HG03108 (cell line): ENCODE measurements around the gene WWOX.

ENCODE experiments used
- ATAC-seq: cut with Tn5 transposase; IDR thresholded peaks from one replicate; pipeline ENCODE4 v1.9.1; 2021; ENCODE audit warnings: moderate library complexity; ENCODE audit not compliant: unreplicated experiment

Gene WWOX

DNA sequence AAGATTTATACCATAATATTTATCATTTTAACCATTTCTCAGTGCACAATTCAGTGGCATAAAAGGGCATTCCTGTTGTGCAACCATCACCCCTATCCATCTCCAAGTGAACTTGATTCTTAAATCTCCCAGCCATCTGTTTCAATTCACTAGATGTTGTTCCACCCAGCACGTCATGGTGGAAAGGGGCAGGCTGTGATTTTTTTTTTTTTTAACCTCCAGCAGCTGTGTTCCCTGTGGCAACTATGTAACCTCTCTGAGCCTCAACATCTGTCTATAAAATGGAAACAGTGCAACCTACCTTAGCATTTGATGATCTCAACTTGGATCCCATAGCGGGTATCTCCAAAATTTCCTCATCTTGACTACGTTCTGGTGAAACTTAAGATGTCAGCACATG, 604.5 kb downstream of the WWOX start:
- no peak for ATAC-seq

DNA sequence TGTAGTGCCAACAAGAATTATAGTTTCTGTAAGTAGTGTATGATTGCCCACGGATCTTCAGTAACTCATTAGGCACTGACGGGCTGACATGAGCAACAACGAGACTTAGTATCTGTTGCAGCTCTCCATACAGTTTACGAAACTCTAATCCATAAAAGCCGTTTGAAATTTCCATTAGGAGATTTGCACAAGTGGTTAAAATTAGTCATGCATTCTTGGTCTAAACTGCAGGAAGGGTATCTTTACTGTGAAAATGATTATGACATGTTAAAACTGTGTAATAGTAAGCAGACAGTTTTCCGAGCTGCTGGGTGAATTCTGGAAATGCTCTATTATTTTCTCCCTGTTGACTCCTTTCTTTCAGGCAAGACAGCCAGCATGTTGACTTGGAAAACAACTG, 605.0 kb downstream of the WWOX start:
- ATAC-seq = no peak

DNA sequence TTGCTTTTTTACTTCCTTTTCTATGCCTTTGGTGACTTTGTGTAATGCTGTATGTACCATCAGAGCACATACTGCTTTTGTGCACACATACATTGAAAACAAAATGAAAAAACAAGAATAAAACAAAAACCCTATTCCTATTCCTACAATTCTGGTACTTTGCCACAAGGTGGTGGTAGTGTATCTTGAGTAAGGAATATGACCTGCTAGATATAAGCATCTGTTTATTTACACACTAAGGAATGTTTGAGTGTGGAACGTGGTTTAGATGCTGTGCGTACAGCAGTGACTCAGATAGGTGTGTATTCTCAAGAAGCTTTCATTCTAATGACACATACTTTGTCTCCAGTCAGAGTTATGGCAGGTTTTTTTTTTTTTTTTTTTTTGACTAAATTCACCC, 606.2 kb downstream of the WWOX start:
- ATAC-seq = no peak

DNA sequence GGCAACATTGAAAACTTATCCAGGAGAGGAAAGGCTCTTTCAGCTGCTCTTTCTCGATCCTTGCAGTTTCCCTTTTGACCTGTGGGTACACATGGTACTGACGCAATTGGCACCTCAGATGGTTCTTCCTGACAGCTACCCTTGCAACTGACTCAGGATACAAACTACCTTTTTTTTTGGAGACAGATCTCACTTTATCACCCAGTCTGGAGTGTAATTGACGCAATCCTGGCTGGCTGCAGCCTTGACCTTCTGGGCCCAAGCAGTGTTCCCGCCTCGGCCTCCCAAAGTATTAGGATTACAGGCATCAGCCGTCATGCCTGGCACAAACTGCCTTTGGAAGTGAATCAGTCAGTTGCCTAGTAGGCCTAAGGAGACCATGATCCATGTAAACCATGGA, 607.2 kb downstream of the WWOX start:
- ATAC-seq = no peak

DNA sequence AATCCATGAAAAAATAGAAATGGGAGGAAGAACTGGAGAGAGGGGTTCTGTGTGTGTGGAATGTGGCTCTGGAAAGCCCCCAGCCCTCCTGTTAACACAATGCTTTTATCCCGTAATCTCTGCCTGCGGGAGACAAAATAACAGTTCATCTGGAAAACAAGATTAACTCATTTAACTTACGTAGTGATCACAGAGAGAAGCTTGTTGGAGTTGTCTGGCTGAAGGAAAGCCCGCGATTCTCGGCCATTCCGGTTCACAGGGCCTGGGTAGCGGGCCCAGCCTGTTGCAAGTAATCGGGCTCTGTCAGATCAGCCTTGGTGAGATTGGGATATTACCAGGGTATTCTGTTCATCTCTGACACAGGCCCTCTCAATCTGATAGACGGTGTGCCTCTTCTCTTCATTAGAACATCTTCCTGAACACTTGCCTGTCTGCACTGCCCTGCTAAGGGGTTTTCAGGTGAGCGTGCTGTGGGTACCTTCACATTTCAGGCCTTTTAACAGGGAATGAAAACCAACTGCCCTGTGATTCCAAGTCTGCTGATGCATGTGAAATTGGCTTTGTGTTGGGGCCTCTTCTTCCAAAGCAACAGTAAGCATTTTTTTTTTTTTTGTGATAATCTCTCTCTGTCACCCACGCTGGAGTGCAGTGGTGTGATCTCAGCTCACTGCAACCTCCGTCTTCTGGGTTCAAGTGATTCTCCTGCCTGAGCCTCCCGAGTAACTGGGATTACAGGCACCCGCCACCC, 609.9 kb downstream of the WWOX start:
- ATAC-seq = no peak

DNA sequence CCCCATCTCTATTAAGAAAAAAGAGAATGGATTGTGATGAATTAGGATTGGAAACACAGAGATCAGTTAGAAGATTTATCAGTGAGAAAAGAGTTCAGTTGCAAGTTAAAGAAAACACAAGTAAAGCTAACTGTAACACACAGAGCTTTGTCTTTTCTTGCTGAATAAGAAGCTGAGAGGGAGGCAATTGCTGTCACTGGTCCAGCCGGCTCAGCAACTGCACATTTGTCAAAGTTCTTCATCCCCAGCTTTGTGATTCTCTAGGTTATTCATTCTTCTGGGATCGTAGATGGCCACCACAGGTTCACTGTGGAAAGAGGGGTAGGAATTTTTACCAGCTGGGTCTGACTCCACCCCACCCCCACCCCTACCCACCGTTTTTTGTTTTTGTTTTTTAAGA, 615.7 kb downstream of the WWOX start:
- ATAC-seq = no peak

DNA sequence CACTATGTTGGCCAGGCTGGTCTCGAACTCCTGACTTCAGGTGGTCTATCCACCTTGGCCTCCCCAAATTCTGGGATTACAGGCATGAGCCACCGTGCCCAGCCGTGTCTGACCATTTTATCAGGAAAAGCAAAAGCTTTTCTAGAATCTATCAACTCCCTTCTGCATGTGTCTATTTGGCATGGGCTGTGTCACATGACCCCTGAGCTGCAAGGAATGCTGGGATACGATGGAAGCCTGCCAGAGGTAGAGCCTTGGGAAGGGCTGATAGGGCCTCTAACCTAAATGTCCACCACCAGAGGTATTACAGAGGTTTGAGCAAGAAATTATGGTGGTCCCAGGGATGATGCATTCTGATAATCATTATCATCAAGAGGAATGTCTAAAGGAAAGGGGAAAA, 616.2 kb downstream of the WWOX start:
- no peak for ATAC-seq

DNA sequence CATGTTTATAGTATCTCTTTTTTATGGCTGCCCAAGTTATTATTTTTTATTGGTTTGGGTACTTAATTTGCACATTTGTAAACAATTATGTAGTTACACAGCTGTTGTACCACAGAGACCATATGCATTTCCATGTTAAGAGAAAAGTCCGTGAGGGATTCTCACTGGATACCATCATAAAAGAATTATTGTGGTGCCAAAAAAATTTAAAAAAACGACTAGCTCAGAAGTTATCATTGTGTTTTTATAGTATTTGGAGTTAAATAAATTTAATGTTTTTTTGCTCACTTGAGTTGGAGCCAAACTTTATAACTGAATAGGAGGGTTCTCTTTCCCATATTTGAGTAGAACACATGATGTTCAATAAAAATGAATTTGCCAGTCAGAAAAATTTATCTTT, 618.7 kb downstream of the WWOX start:
- ATAC-seq = no peak

DNA sequence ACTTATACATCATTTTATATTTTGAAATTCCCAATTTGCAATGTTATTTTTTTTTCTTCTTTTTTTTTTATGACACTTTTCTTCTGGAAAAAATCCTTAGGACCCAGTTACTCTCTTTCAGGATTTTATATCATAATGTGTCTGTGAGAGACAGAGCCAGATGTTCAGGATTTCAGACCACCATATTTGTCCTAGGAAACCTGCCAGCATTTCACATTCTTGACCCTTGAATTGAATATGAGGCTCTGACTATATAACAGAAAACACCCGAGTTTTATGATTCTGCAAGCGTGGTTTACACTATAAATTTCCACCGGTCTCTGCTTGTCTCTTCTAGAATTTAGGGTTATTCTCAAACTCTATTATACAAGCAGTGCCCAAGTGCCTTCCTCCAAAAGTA, 621.0 kb downstream of the WWOX start:
- ATAC-seq = no peak

DNA sequence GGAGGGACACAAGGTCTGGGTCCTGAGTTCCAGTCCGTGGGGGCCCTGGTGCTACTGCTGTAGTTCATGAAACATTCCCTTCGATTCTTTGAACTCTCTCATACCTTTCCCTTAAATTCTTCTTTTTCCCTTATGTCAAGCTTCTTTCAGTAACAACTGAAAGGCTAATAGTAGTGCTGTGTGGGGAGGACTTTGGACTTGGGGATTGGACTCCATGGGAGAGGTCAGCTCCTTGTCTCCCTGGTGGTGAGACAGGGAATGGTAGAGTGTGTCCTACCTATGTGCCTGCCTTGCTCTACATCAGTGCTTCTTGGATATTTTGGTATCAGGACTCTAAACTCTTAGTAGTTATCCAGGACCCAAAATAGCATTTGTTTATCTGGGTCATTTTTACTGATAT, 628.1 kb downstream of the WWOX start:
- ATAC-seq = no peak

DNA sequence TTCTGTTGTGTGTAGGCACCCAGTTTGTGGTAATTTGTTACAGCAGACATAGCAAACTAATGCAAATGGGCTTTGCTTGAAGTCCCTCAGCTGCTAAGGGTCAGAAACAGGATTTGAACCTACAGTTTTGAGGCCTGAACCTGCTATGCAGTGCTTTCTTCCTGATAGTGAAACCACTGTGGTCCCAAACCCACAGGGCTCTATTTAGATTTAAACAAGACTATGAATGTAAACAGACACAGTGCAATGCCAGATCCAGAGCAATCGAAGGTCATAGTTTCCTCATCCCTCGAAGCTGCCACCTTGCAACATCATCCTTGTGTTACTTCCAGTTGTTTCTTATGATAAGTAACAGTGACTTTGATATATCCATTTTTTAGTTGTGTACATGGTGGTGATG, 630.2 kb downstream of the WWOX start:
- ATAC-seq = peak; percentile 50

DNA sequence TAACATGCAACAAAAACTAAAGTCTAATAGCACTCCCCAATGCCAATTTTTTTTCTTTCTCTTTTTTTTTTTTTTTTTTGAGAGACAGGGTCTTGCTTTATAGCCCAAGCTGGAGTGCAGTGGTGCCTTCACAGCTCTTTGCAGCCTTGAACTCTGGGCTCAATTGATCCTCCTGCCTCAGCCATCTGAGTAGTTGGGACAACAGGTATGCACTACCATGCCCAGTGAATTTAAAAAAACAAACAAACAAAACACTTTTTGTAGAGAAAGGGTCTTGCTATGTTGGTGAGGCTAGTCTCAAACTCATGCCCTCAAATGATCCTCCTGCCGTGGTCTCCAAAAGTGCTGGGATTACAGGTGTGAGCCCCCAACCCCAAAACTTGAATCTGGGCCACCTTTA, 632.3 kb downstream of the WWOX start:
- no peak for ATAC-seq

DNA sequence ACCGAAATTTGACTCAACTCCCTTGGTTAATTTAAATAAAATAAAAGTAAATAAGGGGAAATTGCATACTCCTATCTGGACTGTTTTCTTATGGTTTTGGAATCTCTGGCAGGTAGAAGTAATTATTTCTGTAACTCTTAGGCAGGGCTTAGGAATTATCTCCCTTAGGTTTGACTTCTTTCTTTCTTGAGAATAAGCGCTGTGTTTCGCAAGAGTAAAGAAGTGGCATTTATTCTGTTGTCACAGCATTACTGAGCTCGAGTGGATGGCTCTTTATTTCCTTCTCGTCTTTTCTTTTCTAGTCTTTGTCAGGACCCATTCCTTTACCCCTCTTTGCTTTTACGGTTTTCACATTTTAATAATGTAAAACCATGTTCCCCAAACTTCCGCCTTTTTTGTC, 633.2 kb downstream of the WWOX start:
- no peak for ATAC-seq

DNA sequence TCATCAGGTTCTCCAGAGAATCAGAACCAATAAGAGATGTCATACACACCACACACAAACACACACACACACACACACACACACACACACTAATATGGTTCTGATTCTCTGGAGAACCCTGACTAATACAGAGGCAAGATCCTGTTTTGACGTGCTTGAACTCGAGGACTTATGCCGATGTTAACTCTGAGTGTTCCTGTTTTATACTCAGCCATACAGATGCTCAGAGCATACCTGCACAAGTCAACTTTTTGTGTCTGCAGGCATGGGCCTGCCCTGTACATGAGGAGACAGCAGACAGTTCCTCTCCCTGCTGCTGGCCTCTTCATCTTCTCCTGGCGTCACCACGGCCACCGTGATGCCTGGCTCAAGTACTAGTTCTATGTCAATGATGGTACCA, 635.9 kb downstream of the WWOX start:
- ATAC-seq = no peak

DNA sequence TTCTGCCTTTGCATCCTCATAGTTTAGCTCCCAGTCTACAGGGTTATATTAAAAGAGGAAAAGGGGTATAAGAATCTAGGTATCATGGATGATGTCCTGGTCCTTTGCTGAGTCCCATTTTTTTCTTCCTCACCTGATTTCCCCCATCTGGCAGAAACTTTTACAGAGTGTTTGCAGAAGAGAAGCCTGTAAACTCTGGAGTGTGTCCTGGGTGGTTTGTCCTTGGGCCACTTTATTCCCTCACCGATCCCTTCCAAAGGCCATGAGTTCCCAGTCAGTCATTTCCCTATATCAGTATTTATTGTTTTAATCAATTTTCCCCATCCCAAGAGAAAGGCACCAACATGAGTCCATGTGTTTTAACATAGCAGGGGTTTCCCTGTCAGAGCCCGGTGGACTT, 638.2 kb downstream of the WWOX start:
- no peak for ATAC-seq

DNA sequence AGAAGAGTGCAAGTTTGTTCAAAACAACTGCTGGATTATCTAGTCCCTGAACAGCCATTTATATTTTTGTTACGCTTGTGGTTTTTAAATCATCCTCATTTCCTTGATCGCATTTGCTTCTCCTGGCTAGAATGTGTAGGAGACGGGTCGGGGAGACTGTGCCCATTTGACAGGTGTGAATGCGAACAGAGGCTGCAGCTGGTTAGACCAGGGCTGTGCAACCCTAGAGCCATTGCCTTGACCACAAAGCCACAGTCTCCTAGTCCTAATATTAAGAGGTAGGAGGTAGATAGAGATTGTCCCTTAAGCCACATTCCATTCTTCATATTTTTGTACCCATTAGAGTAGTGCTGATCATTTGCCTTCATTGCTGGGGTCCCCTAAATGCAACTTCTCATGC, 639.1 kb downstream of the WWOX start:
- ATAC-seq = no peak

DNA sequence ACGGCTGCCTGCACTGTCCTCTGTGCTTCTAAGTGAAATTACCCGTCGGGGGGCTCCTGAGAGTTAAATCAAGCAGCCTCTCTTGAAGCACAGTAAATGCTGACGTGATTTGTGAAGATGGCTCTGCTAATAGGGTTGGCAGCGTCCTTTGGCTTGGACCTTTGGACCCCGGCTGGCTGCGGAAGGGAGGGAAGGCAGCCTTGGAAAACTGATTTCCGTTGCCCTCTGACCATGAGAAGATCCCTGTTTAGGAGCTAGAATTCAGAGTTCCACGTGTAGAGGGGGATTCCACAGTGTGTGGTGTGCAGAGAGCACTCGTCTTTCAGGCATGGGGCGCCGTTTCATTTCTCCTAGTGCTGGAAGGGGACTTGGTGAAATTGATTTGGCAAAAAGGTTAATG, 640.8 kb downstream of the WWOX start:
- no peak for ATAC-seq

DNA sequence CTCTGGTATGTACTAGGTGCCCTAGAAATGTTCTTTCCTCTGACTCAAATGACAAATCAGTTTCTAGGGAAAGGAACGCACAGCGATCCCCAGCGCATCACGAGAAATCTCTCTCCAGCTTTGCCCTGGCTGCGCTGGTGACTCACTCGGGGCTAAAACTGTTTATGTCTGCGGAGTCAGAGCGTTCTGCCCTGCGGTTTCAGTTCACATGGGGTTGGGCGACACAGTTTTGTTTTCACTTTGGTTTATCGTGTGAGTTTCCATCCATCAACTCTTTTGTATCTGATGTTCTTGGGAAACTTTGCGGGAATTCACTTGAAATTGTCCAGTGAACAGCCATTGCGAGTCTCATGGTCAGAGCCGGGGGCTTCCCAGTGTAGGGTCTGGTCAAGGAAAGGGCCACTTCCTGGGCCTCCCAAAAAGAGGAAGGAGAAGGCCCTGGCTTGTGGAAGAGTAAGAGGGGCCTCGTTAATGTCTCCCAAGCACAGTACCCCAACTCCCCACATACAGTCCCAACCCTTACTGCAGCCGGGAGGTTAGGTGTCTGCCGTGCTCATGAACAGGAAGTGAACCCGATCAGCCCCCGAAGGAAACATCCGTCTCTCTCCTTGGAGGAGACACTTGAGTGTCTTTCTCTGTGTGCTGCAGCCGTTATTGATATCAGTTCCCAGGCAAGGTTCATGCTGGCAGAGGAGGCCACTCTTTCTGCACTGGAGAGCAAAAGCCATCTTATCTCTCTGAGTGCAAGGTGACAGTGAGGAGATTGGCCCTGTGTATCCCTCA, 643.2 kb downstream of the WWOX start:
- peak; percentile 88 for ATAC-seq

DNA sequence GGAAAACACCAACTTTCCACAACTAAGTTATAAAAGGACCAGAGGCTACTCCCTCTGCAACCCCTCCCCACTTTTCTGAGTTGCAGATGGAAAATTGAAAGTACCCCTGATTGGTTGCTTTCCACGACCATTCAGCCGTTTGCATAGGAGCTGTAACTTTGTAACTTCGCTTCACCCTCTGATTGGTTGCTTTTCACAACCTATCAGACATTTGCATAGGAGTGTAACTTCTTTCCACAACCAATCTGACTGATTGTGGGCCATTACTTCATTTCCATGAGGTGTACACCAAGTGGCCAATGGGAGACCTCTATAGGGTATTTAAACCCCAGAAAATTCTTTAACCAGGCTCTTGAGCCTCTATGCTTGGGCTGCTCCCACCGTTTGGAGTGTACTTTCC, 644.1 kb downstream of the WWOX start:
- no peak for ATAC-seq

DNA sequence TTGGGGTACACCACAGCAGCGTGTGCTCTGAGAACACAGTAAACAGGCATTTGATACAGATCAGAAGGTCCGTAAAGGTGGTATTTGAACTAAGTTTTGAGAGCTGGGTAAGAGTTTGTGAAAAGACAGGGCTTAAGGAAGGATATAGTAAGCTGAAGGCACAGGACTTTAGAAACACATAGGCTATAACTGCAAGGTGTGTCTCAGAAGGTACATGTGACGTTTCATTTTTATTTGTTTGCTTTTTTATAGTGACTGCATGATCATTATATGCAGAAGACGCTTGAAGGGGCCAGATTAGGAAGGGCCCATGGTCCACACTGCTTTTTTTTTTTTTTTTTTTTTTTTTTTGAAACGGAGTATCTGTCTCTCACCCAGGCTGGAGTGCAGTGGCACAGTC, 644.6 kb downstream of the WWOX start:
- ATAC-seq = no peak

DNA sequence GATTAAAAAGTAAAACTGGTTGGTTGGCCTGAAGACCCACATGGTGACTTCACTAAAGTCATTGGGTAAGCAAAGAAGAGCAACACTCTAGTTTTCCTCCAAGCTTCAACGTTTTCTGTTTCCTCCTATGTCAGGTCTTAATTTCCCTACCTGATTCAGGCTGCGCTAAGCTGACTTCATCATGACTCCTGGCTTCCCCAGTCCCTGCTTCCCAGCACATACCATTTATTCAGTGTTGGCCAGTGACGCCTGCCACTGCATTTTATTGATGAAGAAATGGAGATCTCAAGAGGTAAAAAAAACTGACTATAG, 645.3 kb downstream of the WWOX start:
- no peak for ATAC-seq

DNA sequence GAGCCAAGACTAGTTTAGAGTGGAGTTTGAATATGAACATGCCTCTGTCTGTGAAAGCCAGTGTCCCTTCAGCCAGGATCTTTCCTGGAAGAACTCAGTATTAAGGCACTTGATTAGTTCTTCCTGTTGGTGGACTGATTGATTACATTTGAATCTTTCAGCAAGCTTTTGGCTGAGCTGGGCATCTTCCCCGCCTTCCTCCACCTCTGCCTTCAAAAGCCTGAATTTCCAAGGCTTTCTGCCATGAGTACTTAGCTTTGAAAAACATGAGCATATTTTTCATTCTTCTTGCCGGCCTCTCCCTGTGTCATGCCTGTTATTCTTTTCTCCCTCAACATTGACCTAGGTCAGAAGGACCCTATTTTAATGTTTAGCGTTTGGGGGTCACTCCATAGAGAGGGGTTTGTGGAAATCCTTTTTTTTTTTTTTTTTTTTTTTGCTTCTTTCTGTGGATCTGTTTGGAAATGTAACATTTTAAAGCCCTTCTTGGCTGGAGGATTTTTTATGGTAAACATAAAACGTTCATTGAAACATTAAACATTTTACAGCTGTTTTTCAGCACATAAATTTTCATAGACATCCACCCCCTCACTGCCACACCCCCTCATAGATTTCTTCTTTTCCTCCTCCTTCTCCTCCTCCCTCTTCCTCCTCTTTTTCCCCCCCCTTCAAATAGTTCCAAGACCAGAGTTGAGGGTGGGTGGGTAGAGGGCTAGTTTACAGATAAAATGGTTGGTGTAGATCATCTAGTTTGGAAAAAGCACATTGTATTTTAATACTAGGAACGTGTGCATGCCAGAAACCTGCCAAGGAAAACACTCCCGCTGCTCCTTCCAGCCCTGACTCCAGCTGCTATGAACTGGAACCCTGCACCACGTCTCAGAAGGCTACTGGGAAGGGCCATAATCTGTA, 645.9 kb downstream of the WWOX start:
- no peak for ATAC-seq
